ENCODE measurements around the gene MLX. TPM values are rescaled to one million over a fixed set of nuclear protein-coding genes. Genes with fewer than 3 reads are reported as not detected.
"Not testable (repeated sequence)": the region's sequence is repeated elsewhere in the genome, so short reads cannot be mapped to it uniquely, and the experiment has no call there.

Gene MLX
- polyA plus RNA-seq, 1 donor, result 35.7 TPM

- peak; percentile 92 for DNase-seq
Measured at GRCh38 chr17:42577532-42578281, 10.8 kb downstream of the MLX start, which contains the start of gene PSMC3IP. PSMC3IP (minus strand) TSS chr17:42577729; CDS start chr17:42577686, 43 bp downstream.

- peak; percentile 81 for DNase-seq
Measured at GRCh38 chr17:42578282-42578869, 11.5 kb downstream of the MLX start.

GRCh38 chr17:42579794-42580551, 13.1 kb downstream of the MLX start:
- DNase-seq, result no peak

GRCh38 chr17:42581744-42582270, 14.9 kb downstream of the MLX start:
- no peak for DNase-seq

DNA sequence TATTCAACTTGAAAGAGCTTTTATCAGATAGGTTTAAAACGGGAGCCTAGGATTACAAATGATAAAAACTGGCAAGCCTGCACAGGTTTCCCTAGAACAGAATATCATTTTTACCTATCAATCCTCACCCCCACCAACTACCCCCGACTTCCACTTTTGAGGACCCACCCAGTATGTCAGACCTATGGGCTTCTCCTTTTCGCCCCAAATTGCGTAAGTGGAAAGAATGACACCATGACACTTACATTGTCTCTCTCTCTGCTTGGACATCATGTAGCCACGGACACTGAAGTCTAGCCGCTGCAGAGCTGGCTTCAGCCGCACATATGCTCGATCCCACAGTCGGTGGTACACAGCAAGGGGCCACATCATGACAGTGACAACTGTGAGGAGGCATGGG, 18.0 kb downstream of the MLX start:
- no peak for DNase-seq

- no peak for DNase-seq
Measured at GRCh38 chr17:42585353-42585752, 18.5 kb downstream of the MLX start.

DNA sequence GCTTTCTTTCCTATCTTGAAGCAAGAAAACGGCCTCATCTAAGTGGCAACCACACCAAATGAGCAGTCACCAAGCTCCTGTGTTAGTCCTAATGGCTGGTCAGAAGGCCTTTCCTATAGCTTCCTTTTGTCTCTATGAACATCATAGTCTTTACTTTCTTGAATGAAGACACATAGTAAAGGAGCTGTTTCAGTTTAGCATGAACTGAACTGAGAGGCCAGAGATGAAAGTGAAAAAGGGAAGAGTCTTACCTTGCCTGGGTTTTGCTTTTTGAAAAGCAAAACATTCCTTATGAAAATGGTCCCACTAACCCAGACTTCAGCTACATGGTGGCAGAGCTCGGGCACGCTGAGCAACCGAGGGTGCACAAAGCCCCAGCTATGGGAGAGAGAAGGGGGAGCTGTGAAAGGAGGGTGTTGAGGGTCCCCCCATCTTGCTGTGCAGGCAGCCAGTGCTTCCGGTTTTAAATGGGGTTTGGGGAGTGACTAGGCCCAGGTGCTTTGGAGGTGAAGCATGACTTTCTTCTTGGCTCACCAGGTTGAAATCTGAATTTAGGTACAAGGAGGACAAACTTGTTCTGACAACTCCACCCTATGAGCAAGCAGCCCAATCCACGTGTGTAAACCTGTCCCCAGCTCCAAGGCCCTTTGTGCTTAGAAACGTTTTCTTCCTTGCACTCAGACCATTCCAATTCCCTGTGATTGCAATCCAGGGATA, 19.8 kb downstream of the MLX start:
- no peak for DNase-seq

- DNase-seq, result no peak
Measured at GRCh38 chr17:42590886-42591285, 24.0 kb downstream of the MLX start.

DNA sequence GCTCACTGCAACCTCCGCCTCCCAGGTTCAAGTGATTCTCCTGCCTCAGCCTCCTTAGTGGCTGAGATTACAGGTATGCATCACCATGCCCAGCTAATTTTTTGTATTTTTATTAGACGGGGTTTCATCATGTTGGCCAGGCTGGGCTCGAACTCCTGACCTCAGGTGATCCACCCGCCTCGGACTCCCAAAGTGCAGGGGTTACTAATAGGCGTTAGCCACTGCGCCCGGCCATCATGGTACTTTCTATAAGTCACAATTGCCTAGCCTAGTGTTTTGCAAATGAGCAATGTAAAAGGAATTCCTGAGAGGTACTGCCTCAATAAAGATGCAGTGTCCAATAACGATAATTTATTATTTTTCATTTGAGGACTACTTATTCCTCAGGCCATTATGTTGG, 24.5 kb downstream of the MLX start:
- no peak for DNase-seq

- DNase-seq, result no peak
Measured at GRCh38 chr17:42596386-42596785, 29.5 kb downstream of the MLX start.

- DNase-seq, result no peak
Measured at GRCh38 chr17:42598905-42599304, 32.0 kb downstream of the MLX start.

- no peak for DNase-seq
Measured at GRCh38 chr17:42603318-42603717, 36.4 kb downstream of the MLX start.

GRCh38 chr17:42607769-42608168, 40.9 kb downstream of the MLX start:
- DNase-seq, result no peak

DNA sequence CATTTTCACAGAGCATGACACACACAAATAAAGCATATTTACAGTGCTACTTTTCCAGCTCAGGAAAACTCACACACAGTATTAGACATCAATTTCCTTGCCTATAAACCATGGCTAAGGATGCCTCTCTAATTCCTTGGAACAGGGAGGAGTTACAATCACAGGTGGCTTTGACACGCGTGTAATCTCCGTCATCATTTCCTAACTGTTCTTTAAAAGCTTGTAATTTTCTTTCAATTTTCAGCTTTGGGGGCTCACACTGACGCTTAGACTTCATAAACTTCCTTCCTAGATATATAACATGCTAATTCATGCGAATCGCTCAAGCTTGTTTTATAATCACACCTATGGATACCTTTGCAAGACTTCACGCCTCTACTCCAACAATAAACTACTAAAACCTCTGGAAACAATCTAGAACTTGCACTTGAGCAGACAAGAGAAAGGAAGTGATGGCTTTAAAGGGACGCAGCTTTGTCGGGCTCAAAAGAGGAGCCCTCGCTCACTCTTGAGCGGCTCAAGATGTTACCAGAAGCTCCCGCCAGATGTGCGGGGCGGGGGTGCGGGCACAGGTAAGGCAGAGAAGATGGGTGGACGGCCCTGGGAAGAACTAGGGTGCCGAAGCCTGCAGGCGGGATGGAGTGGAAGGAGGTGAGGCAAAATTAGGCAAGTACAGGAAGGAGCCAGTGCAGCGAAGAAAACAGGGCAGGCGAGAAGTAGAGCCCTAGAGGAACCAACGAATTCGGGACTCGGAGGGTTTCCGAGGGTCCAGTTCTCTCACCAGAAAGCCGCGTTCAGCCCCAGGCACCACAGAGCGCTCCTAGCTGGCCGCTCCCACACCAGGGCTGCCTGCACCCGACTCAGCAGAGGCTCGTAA, 41.6 kb downstream of the MLX start:
- no peak for DNase-seq

- peak; percentile 99 for DNase-seq
Measured at GRCh38 chr17:42609182-42609813, 42.4 kb downstream of the MLX start, which contains the start of the genes RETREG3 and TUBG1. RETREG3 (minus strand) TSS chr17:42609374; CDS start chr17:42609324, 50 bp downstream. TUBG1 (plus strand) TSS chr17:42609683; CDS start chr17:42609738, 55 bp downstream.

- not testable (repeated sequence) for DNase-seq
Measured at GRCh38 chr17:42609814-42610801, 43.2 kb downstream of the MLX start.

DNA sequence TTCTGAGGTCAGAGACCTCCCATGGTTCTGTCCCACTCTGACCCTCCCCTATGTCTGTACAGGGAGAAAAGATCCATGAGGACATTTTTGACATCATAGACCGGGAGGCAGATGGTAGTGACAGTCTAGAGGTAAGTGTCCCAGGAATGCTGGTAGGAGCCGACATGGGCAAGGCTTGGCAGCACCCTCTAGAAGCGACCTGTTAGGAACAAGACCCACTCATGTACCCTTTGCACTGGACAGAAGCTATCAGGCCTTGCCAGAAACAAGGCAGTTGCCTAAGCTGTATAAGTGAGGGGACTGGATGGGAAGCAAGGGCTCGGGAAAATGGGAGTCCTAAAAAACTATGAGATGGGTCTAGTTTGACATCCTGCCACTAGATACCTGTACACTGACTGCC, 45.1 kb downstream of the MLX start:
- DNase-seq, result no peak

- DNase-seq, result no peak
Measured at GRCh38 chr17:42613699-42614295, 46.9 kb downstream of the MLX start.

Data from left kidney (tissue), 2 donors.